ENCODE data around the gene SYNE4. TPM values are rescaled to one million over a fixed set of nuclear protein-coding genes. Genes with fewer than 3 reads are reported as not detected.
"Not testable (repeated sequence)": the region's sequence is repeated elsewhere in the genome, so short reads cannot be mapped to it uniquely, and the experiment has no call there.

Gene SYNE4, protein sequence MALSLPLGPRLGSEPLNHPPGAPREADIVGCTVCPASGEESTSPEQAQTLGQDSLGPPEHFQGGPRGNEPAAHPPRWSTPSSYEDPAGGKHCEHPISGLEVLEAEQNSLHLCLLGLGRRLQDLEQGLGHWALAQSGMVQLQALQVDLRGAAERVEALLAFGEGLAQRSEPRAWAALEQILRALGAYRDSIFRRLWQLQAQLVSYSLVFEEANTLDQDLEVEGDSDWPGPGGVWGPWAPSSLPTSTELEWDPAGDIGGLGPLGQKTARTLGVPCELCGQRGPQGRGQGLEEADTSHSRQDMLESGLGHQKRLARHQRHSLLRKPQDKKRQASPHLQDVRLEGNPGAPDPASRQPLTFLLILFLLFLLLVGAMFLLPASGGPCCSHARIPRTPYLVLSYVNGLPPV
- 10 to 100 TPM in 2 of 4 donors, 1 to 10 TPM in 2; 1.7 to 15.3 (median 10.0) TPM for polyA plus RNA-seq (ENCODE audit: insufficient read length in 4 of 4)

GRCh38 chr19:36008336-36008978 is at the start of gene SYNE4:
SYNE4 (minus strand) TSS chr19:36008813; CDS start chr19:36008681, 132 bp downstream.
- DNase-seq (ENCODE audit: low read depth in 4 of 4, low spot score in 3 of 4): no peak

DNA sequence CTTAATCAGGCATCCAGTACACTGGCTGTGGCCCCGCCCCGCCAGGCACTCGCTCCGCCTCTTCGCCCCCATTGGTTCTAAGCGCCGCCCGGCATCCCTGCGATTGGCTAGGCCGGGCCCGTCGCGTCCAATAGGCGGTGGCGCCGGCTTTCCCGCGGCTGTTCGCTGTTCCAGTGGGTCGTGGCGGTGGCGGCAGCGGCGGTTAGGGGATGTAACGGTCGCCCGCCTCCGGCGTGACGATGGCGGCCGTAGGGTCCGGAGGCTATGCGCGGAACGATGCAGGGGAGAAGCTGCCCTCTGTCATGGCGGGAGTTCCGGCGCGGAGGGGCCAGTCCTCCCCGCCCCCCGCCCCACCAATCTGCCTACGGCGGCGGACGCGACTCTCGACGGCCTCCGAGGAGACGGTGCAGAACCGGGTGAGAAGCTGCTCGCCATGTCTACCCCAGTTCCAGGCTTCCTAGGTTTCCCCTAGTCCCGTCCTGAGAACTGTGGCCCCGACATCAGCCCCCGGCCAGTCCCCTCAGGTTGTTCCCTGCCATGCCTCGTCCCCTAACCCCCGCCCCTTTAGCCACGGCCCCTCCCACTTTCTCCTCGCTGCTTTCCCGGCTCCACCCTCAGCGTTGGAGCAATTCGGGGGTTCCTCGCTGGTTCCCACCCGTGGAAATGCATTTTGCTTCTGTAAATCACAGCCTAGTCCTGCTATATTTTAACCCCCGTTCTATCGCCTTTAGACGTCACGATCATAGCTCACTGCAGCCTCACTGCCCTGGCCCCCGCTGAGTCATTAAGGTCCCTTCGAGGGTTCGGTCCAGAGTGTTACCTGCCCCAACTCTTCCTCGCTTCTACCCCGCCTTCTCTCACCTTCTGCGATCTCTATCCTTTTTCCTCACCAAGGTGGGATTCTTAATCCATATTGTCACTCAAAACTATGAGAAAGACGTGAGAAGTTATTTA is 46.4 kb upstream of the SYNE4 start, which contains the start of gene WDR62:
Gene WDR62, plus strand, starts transcription at position 165 of the 954 bp plus-strand sequence. Its CDS starts 75 bp downstream, at position 240.
- no peak for DNase-seq (ENCODE audit: low read depth in 4 of 4, low spot score in 3 of 4)

GRCh38 chr19:36054119-36054732 is 45.6 kb upstream of the SYNE4 start, which contains the start of gene THAP8:
THAP8 (minus strand) TSS chr19:36054285; CDS start chr19:36054217, 68 bp downstream.
- DNase-seq (ENCODE audit: low read depth in 4 of 4, low spot score in 3 of 4): peak; percentile 99

GRCh38 chr19:36051637-36052036 is 43.0 kb upstream of the SYNE4 start:
- DNase-seq (ENCODE audit: low read depth in 4 of 4, low spot score in 3 of 4): no peak

DNA sequence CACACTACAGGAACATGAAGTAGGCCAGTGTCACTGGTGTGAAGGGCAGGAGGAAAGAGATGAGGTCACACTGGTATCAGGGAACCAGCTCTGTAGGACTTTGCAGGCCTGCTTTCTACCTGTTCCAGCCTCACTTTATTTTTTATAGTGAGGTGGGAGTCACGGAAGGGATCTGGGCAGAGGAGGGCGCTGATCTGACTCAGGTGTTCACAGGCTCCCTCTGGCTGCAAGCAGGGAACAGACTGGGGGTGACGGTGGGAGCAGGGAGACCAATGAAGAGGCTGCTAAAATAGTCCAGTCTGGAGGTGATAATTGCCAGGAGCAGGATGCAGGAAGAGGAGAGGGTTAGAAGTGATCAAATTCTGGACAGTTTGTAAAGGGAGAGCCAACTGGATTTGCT is 42.6 kb upstream of the SYNE4 start:
- DNase-seq (ENCODE audit: low read depth in 4 of 4, low spot score in 3 of 4): no peak

GRCh38 chr19:36049080-36049698 is 40.6 kb upstream of the SYNE4 start:
- DNase-seq (ENCODE audit: low read depth in 4 of 4, low spot score in 3 of 4): no peak

- DNase-seq (ENCODE audit: low read depth in 4 of 4, low spot score in 3 of 4): no peak
Measured at GRCh38 chr19:36047835-36048234, 39.2 kb upstream of the SYNE4 start.

DNA sequence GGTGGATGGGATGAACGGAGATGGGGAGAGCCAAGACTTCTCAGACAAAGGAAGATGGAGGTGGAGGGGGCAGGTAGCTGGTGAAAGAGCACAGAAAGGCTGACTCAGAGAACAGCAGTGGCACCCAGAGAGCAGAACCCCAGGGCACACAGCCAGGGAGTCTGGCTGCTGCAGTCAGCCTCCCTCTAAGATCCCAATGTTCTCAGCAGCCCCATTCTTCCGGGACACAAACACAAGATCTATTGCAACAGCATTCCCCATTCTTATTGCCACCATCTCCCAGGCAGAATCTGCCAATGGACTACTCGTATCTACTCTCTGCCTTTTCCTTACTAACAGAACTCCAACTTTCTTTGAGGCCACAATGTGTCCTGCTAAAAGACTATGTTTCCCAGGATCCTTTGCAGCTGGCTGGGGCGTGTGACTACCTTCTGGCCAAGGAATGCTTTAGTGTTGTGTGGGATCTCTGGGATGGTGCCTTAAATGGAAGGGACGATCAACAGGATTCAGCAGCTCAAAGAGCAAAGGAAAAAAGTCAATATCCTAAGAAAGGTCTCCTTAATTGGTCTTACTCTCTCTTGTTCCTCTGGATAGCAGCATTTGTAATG is 37.9 kb upstream of the SYNE4 start:
- no peak for DNase-seq (ENCODE audit: low read depth in 4 of 4, low spot score in 3 of 4)

- no peak for DNase-seq (ENCODE audit: low read depth in 4 of 4, low spot score in 3 of 4)
Measured at GRCh38 chr19:36043952-36044351, 35.3 kb upstream of the SYNE4 start.

- DNase-seq (ENCODE audit: low read depth in 4 of 4, low spot score in 3 of 4): peak in 2 of 4 donors; percentile 45 to 56
Measured at GRCh38 chr19:36041831-36042230, 33.2 kb upstream of the SYNE4 start.

DNA sequence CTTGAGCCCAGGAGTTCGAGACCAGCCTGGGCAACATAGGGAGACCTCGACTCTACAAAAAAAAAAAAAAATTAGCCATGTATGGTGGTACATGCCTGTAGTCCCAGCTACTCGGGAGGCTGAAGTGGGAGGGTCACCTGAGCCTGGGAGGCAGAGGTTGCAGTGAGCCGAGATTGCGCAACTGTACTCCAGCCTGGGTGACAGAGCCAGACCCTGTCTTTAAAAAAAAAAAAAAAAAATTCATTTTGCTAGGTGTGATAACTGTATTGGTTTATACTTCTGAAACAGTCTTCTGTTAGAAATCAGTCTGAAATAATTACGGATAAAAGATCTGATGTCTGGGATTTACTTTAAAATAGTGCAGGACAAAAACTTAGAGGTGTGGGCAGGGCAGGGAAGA is 32.5 kb upstream of the SYNE4 start:
- not testable (repeated sequence) for DNase-seq (ENCODE audit: low read depth in 4 of 4, low spot score in 3 of 4)

DNA sequence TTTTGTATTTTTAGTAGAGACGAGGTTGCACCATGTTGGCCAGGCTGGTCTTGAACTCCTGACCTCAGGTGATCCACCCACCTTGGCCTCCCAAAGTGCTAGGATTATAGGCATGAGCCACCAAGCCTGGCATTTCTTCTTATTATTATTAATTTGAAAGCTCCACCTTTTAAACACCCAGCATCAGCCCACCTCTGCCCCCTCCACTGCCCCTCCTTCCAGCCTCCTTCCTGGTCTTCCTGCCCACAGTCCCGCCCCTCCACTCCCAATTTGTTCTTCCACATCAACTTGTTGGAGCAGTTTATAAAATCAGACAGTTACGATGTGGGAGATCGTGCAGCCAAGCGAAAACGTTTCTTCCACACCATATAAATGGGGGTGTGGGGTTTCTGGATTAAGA is 31.9 kb upstream of the SYNE4 start:
- no peak for DNase-seq (ENCODE audit: low read depth in 4 of 4, low spot score in 3 of 4)

DNA sequence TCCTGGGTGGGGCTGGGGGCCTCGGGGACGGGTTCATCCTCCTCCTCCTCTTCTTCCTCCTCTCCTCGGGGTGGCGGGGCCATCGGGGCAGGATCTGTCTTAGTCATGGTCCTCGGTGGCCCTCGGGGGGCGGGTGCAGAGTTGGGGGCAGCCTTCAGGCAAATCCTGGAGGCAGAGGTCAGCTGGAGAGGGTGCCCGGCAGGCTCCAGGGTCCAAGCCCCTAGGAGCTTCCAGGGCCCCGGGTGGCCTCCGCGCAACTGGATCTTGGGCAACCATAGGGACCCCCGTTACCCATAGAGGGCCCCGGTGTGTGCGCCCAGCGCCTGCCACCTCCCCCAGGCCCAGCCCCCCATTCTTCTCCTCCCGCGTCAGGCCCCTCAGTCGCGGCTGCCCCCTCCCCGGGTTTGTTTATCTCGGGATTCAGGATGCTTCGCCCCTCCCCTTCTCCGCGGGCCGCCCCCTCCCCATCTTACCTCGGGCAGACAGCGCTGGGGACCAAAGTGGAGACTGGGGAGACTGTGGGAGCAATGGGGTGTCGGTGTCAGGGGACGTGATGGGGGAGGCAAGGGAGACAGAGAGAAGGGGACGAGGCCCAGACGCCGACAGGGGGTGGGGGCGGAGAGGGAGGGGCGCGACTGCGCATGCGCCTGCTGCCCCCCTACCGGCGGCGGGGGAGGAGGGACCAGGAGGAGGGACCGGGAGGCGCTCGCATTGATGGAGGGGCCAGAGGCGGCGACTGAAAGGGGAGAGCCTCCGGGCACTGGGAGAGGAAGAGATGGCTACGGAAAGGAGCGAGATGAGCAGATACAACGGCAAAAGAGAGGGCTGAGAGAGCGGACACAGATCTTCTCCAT is 23.9 kb upstream of the SYNE4 start, which contains the start of gene CLIP3:
Gene CLIP3, minus strand, starts transcription at position 623 of the 854 bp plus-strand sequence. Its CDS starts 516 bp downstream, at position 107.
- DNase-seq (ENCODE audit: low read depth in 4 of 4, low spot score in 3 of 4): peak in 1 of 4 donors; percentile 41

DNA sequence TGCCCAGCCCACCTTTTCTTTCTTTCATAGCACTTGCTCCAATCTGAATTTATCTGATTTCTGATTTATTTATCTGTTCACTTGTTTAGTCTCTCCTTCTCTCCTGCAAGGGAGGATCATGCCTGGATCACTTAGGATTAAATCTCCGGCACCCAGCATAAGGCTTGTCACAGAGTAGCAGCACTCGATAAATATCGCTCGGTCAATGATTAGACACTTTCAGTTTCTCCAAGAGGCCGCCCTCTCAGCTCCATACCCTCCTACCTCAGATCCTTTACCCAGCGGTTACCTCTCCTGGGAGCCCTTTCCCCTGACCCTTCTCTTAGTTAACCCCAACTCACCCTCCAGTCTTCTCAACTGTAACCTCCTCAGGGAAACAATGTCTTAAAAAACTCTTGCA is 22.7 kb upstream of the SYNE4 start:
- DNase-seq (ENCODE audit: low read depth in 4 of 4, low spot score in 3 of 4): no peak

GRCh38 chr19:36030264-36031148 is 21.9 kb upstream of the SYNE4 start:
- no peak for DNase-seq (ENCODE audit: low read depth in 4 of 4, low spot score in 3 of 4)

GRCh38 chr19:36028313-36029041 is 19.9 kb upstream of the SYNE4 start:
- no peak for DNase-seq (ENCODE audit: low read depth in 4 of 4, low spot score in 3 of 4)

GRCh38 chr19:36027696-36028095 is 19.1 kb upstream of the SYNE4 start:
- no peak for DNase-seq (ENCODE audit: low read depth in 4 of 4, low spot score in 3 of 4)

All from left renal pelvis (tissue), 4 donors.